Endothelial cell (in vitro differentiated cells): ENCODE measurements around the gene ZNF277. TPM values are rescaled to one million over a fixed set of nuclear protein-coding genes. Genes with fewer than 3 reads are reported as not detected.

Experiments
- DNase-seq: peaks from one replicate; pipeline ENCODE4 v3.0.0; 2021; ENCODE audit warnings: low spot score
- H3K27ac Mint-ChIP-seq: one replicate; pipeline ENCODE4 v1.8.0; 2021; ENCODE audit warnings: mixed read lengths, inconsistent platforms; ENCODE audit not compliant: unreplicated experiment
- H3K27me3 Mint-ChIP-seq: one replicate; pipeline ENCODE4 v1.8.0; 2021; ENCODE audit warnings: mild to moderate bottlenecking, moderate library complexity, mixed read lengths, inconsistent platforms; ENCODE audit not compliant: unreplicated experiment
- H3K36me3 Mint-ChIP-seq: one replicate; pipeline ENCODE4 v1.8.0; 2021; ENCODE audit warnings: mild to moderate bottlenecking, low read depth, mixed read lengths, inconsistent platforms; ENCODE audit not compliant: unreplicated experiment
- H3K4me1 Mint-ChIP-seq: one replicate; pipeline ENCODE4 v1.8.0; 2021; ENCODE audit warnings: mild to moderate bottlenecking, mixed read lengths, inconsistent platforms; ENCODE audit not compliant: unreplicated experiment
- H3K4me3 Mint-ChIP-seq: one replicate; pipeline ENCODE4 v1.8.0; 2021; ENCODE audit warnings: mild to moderate bottlenecking, mixed read lengths, inconsistent platforms; ENCODE audit not compliant: unreplicated experiment
- H3K9me3 Mint-ChIP-seq: one replicate; pipeline ENCODE4 v1.8.0; 2021; ENCODE audit warnings: mixed read lengths, inconsistent platforms; ENCODE audit not compliant: unreplicated experiment
- CTCF ChIP-seq: fragments of 200-600 bp; sonication (generic); IDR thresholded peaks from one replicate; pipeline ENCODE4 v1.5.0; 2021; ENCODE audit warnings: antibody characterized with exemption; ENCODE audit not compliant: unreplicated experiment
- total RNA-seq: library from RNA; stranded (reverse); fragmentation: NEBNext Ultra II Directional; extraction: Animal tissue kit (Norgen Biotek cat#: 25700); gene quantifications from one replicate; pipeline ENCODE4 v1.2.1, GENCODE V29; 2021; ENCODE audit not compliant: unreplicated experiment

ZNF277 gene
- total RNA-seq, 1 donor from 2014 or later: 26.1 TPM

GRCh38 chr7:112283382-112283910, 77.0 kb downstream of the ZNF277 start:
- H3K4me3 Mint-ChIP-seq: no peak overlapping the region
- no peaks in the 10 kb centered on the region for H3K27me3 Mint-ChIP-seq
- H3K9me3 Mint-ChIP-seq: no peaks in the 10 kb centered on the region
- peaks cover 18% of the 10 kb centered on the region for H3K4me1 Mint-ChIP-seq
- no peak for TF ChIP-seq CTCF
- DNase-seq: no peak
- no peaks in the 10 kb centered on the region for H3K36me3 Mint-ChIP-seq
- H3K27ac Mint-ChIP-seq: no peak overlapping the region

GRCh38 chr7:112286250-112287086, 80.0 kb downstream of the ZNF277 start:
- no peak overlapping the region for H3K27ac Mint-ChIP-seq
- no peak for DNase-seq
- H3K4me1 Mint-ChIP-seq: peaks cover 18% of the 10 kb centered on the region
- H3K27me3 Mint-ChIP-seq: no peaks in the 10 kb centered on the region
- TF ChIP-seq CTCF: no peak
- H3K4me3 Mint-ChIP-seq: no peak overlapping the region
- no peaks in the 10 kb centered on the region for H3K9me3 Mint-ChIP-seq
- no peaks in the 10 kb centered on the region for H3K36me3 Mint-ChIP-seq

- Mint-ChIP-seq H3K4me1 (peaks cover 11% of the 10 kb centered on the region), H3K27me3 (no peaks in the 10 kb centered on the region), H3K4me3 (no peak overlapping the region), H3K27ac (no peak overlapping the region), H3K36me3 (no peaks in the 10 kb centered on the region), H3K9me3 (no peaks in the 10 kb centered on the region)
- DNase-seq: no peak
- no peak for TF ChIP-seq CTCF
These were observed 81.8 kb downstream of the ZNF277 start for GRCh38 chr7:112288301-112288700.

- H3K27me3 Mint-ChIP-seq: no peaks in the 10 kb centered on the region
- peaks cover 11% of the 10 kb centered on the region for H3K4me1 Mint-ChIP-seq
- H3K36me3 Mint-ChIP-seq: no peaks in the 10 kb centered on the region
- H3K9me3 Mint-ChIP-seq: no peaks in the 10 kb centered on the region
- H3K27ac Mint-ChIP-seq: no peak overlapping the region
- no peak for TF ChIP-seq CTCF
- no peak for DNase-seq
- no peak overlapping the region for H3K4me3 Mint-ChIP-seq
These were observed 83.6 kb downstream of the ZNF277 start for GRCh38 chr7:112290065-112290464.

DNA sequence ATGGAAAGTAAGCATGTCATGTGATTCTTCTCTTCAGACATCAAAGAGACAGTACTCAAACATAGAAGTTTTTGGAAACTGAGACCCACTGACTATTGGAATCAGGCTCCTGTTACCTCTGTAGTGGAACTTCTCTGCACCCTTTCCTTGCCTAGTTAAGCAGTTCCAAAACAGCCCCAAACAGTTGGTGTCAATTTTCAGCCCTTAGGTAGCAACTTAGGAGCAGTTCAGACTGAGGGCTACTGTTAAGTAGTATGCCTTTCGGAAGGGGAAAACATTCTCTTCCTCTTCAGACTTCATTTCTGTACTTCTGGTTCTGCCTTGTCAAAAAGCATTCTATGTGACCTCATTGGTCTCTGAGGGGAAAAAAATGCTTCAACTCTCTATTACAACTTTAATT, 85.7 kb downstream of the ZNF277 start:
- DNase-seq: no peak
- Mint-ChIP-seq H3K27me3 (no peaks in the 10 kb centered on the region), H3K27ac (no peak overlapping the region), H3K36me3 (no peaks in the 10 kb centered on the region), H3K4me3 (no peak overlapping the region), H3K4me1 (no peaks in the 10 kb centered on the region), H3K9me3 (no peaks in the 10 kb centered on the region)
- no peak for TF ChIP-seq CTCF
